Stimulated activated CD8-positive, alpha-beta memory T cell treated with anti-CD3 and anti-CD28 coated beads, Interleukin-12 subunit alpha, Interleukin-12 subunit beta, amount 100 ng/mL, for 24 hours (primary cell): ENCODE data around the gene ANK3.
"Not testable (repeated sequence)": the region's sequence is repeated elsewhere in the genome, so short reads cannot be mapped to it uniquely, and the experiment has no call there.

Experiments used
- DNase-seq: peaks from one replicate; pipeline ENCODE4 v3.0.0-alpha.2; 2020; ENCODE audit errors: extremely low read depth

The ANK3 gene

GRCh38 chr10:60305380-60305892, 84.2 kb downstream of the ANK3 start:
- DNase-seq = no peak

GRCh38 chr10:60304829-60305379, 84.8 kb downstream of the ANK3 start:
- no peak for DNase-seq

- DNase-seq = no peak
These were observed 85.9 kb downstream of the ANK3 start for GRCh38 chr10:60303778-60304177.

GRCh38 chr10:60299961-60300883, 89.5 kb downstream of the ANK3 start:
- DNase-seq = no peak

- DNase-seq = no peak
These were observed 90.3 kb downstream of the ANK3 start for GRCh38 chr10:60299390-60299778.

GRCh38 chr10:60298408-60299389, 91.0 kb downstream of the ANK3 start:
- no peak for DNase-seq

GRCh38 chr10:60296073-60296472, 93.6 kb downstream of the ANK3 start:
- DNase-seq = no peak

- no peak for DNase-seq
These were observed 94.4 kb downstream of the ANK3 start for GRCh38 chr10:60295028-60295937.

- DNase-seq = no peak
These were observed 96.0 kb downstream of the ANK3 start for GRCh38 chr10:60293581-60294175.

- no peak for DNase-seq
These were observed 96.7 kb downstream of the ANK3 start for GRCh38 chr10:60292998-60293397.

GRCh38 chr10:60292536-60292935, 97.1 kb downstream of the ANK3 start:
- DNase-seq = not testable (repeated sequence)

- no peak for DNase-seq
These were observed 98.2 kb downstream of the ANK3 start for GRCh38 chr10:60291344-60291930.

- DNase-seq = no peak
These were observed 99.1 kb downstream of the ANK3 start for GRCh38 chr10:60290558-60290957.

GRCh38 chr10:60289800-60290199, 99.9 kb downstream of the ANK3 start:
- DNase-seq = no peak

- DNase-seq = no peak
These were observed 101.4 kb downstream of the ANK3 start for GRCh38 chr10:60288256-60288655.

- no peak for DNase-seq
These were observed 103.1 kb downstream of the ANK3 start for GRCh38 chr10:60286559-60286958.

GRCh38 chr10:60283397-60283796, 106.3 kb downstream of the ANK3 start:
- DNase-seq = no peak

GRCh38 chr10:60282771-60283353, 106.8 kb downstream of the ANK3 start:
- no peak for DNase-seq

- DNase-seq = no peak
These were observed 107.8 kb downstream of the ANK3 start for GRCh38 chr10:60281792-60282353.
